ENCODE results near the gene SMURF1.

DNA sequence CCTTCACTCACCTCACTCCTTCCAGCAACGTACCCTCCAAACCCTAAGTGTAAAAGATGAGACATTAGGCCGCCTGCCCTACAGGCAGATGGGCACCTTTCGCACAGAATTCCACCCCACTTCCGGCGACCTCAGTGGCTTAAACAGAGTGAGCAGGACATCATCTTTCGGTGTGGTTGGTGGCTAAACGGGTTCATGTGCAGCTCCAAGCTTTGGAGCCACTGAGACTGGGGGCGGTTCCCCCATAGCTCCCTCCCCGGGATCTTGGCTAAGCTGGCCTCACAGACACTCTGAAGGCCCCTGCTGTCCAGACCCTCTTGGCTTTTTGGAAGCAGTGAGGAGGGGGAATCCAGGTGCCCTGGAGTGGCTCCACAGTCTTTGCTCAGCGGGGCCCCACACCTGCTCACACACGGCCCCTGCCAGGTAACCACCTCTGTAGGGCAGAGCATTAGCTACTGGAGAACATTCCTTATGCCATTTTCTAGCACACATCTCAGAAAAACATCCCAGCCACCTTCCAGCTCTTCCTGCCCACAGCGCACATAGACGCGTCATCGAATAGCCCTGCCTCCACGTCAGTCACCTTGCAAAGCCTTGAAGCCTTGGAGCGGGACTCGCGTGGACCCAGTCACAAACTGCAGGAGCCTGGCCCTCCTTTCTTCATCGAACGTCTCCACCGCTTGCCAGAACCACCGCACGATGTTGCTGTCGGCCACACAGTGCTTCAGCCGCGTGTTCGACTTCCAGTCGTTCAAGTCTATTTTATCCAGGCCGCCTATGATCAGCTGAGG, 108.8 kb downstream of the SMURF1 start:
- TF ChIP-seq, protein P1, sequence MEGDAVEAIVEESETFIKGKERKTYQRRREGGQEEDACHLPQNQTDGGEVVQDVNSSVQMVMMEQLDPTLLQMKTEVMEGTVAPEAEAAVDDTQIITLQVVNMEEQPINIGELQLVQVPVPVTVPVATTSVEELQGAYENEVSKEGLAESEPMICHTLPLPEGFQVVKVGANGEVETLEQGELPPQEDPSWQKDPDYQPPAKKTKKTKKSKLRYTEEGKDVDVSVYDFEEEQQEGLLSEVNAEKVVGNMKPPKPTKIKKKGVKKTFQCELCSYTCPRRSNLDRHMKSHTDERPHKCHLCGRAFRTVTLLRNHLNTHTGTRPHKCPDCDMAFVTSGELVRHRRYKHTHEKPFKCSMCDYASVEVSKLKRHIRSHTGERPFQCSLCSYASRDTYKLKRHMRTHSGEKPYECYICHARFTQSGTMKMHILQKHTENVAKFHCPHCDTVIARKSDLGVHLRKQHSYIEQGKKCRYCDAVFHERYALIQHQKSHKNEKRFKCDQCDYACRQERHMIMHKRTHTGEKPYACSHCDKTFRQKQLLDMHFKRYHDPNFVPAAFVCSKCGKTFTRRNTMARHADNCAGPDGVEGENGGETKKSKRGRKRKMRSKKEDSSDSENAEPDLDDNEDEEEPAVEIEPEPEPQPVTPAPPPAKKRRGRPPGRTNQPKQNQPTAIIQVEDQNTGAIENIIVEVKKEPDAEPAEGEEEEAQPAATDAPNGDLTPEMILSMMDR (IDR thresholded peaks at IDR 0.05; ENCODE audit: poor library complexity): no peak
- no peak for TF ChIP-seq EZH2 (IDR thresholded peaks at IDR 0.05; ENCODE audit: borderline replicate concordance)
- no peak for TF ChIP-seq EZH2phosphoT487 (IDR thresholded peaks at IDR 0.05; ENCODE audit: low read depth, severe bottlenecking, unreplicated experiment)

Measured in hepatocyte (in vitro differentiated cells).